ENCODE measurements around the gene PCSK5. TPM values are rescaled to one million over a fixed set of nuclear protein-coding genes. Genes with fewer than 3 reads are reported as not detected.

Gene PCSK5
- total RNA-seq, 2 experiments from 2014 or later = 3.0 to 3.1 TPM

DNA sequence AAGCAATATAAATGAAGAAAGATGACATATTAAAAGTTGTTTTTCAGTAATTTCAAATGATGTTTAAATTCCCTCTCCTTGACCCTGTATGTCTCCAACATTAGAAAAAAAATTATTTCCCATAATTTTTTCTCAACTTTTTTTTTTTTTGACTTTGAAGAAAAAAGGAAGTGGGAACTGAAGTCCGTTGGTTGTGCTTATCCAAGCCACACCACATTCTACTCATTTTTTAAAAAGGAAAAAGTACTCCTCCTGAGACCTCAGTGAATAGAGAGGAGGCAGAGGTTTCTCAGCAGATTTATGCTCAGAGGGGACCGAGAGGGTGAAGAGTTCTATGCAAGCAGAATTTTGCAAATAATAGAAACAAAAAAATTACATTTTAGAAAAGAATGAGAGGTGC, 123.3 kb downstream of the PCSK5 start:
- ChIA-PET CTCF (interaction anchor here (0.6 kb wide), 1 partner anchor 255 kb away, joined by 4 read pairs; no protein-coding TSS in a partner anchor), POLR2A (no interaction called here)
- H3K36me3 Mint-ChIP-seq (ENCODE audit: low read depth) = no peaks in the 10 kb centered on the region
- H3K27ac Mint-ChIP-seq = no peak overlapping the region
- no peak overlapping the region for H3K4me3 Mint-ChIP-seq
- intact Hi-C loops (cut with DNase I, micrococcal nuclease) = no loop called here
- H3K4me1 Mint-ChIP-seq = peaks cover 37% of the 10 kb centered on the region
- no peaks in the 10 kb centered on the region for H3K9me3 Mint-ChIP-seq (ENCODE audit: low read depth)
- ATAC-seq (no peak), DNase-seq (no peak)
- no peaks in the 10 kb centered on the region for H3K27me3 Mint-ChIP-seq

DNA sequence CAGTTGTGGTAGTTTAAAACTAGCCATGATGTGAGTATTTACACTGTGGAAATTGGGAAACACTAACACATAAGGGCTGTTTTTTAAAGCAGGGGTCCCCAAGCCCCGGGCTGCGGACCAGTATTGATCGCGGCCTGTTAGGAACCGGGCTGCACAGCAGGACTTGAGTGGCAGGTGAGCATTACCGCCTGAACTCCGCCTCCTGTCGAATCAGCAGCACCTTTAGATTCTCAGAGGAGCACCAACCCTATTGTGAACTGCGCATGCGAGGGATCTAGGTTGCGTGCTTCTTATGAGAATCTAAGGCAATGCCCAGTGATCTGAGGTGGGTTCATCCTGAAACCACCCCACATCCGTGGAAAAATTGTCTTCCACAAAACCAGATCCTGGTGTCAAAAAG, 127.8 kb downstream of the PCSK5 start:
- intact Hi-C loops (cut with DNase I, micrococcal nuclease) = no loop called here
- Mint-ChIP-seq H3K36me3 (ENCODE audit: low read depth) (peaks cover 2% of the 10 kb centered on the region), H3K27ac (no peak overlapping the region), H3K9me3 (ENCODE audit: low read depth) (no peaks in the 10 kb centered on the region), H3K4me1 (peaks cover 64% of the 10 kb centered on the region), H3K27me3 (no peaks in the 10 kb centered on the region), H3K4me3 (no peak overlapping the region)
- peak; percentile 21 for DNase-seq
- POLR2A ChIA-PET = no interaction called here
- CTCF ChIA-PET = no interaction called here
- peak; percentile 52 for ATAC-seq

DNA sequence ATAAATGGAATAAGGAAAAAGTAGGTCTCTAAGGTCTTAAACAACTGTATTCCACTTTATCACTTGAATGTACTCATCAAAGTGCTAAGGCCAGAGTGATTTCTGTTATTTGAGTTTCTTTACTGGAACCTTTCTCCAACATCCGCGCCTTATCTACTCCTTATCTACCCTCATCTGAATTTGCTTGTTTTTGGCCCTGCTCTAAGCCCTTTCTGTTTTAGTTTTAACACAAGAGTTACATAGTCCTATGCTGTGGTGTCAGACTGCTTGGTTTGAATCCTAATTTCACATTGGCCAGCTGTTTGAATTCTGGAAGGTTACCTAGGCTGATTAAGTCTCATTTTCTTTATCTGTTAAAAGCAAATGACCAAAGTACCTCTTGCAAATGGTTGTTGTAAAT, 128.3 kb downstream of the PCSK5 start:
- intact Hi-C loops (cut with DNase I, micrococcal nuclease) = no loop called here
- no peaks in the 10 kb centered on the region for H3K9me3 Mint-ChIP-seq (ENCODE audit: low read depth)
- DNase-seq = no peak
- H3K36me3 Mint-ChIP-seq (ENCODE audit: low read depth) = peaks cover 2% of the 10 kb centered on the region
- H3K27ac Mint-ChIP-seq = peak overlapping the region; percentile 15
- POLR2A ChIA-PET = no interaction called here
- CTCF ChIA-PET = no interaction called here
- peak overlapping the region; percentile 2 for H3K4me3 Mint-ChIP-seq
- peak; percentile 56 for ATAC-seq
- peaks cover 69% of the 10 kb centered on the region for H3K4me1 Mint-ChIP-seq
- H3K27me3 Mint-ChIP-seq = no peaks in the 10 kb centered on the region

DNA sequence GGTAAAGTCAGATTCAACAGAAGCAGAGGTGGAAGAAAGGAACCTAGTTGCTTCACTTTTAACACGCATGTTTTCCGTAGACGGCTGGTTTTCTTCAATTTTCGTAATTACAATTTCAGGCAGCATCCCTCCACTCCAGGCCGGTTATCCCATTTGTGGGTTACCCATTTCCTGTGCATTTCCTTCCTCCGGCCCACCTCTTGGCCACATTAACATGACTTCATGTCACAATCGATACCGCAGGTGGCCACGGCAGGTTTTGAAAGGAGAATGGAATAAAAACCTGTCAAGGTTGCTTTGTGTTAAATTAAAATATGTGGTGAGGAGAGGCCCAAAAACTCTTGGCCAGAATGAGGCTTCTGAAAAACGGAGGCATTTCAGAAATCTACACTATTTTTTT, 130.2 kb downstream of the PCSK5 start:
- H3K27ac Mint-ChIP-seq = peak overlapping the region; percentile 68
- peaks cover 86% of the 10 kb centered on the region for H3K4me1 Mint-ChIP-seq
- H3K4me3 Mint-ChIP-seq = peak overlapping the region; percentile 27
- no peak for ATAC-seq
- H3K27me3 Mint-ChIP-seq = no peaks in the 10 kb centered on the region
- H3K36me3 Mint-ChIP-seq (ENCODE audit: low read depth) = peaks cover 2% of the 10 kb centered on the region
- CTCF ChIA-PET = no interaction called here
- no peak for DNase-seq
- H3K9me3 Mint-ChIP-seq (ENCODE audit: low read depth) = no peaks in the 10 kb centered on the region
- POLR2A ChIA-PET = no interaction called here
- intact Hi-C loops (cut with DNase I, micrococcal nuclease) = loop anchor here (5.0 to 10.0 kb wide), 3 partner anchors 128 to 996 kb away; partner anchors contain the start of genes CARNMT1 (in 1 of the 2) and PCSK5 (in 1 of the 2)

DNA sequence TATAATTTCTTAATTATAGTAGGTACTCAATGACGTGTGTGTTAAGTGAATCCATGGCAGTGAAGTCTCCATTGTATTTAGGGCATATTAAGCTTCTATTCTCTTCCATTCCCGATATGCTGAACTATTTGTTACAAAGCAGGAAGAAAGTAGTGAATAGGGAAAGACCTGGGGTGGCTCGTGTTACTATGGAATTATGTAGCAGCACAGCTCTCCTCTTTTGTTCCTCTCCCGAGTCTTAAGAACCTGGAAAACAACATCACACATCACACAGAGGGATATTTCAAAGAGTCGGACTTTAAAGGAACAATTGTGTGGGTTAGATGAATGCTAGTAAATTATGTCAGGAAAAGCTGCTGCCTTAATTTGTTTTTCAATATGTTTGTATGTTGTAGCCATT, 131.8 kb downstream of the PCSK5 start:
- Mint-ChIP-seq H3K36me3 (ENCODE audit: low read depth) (peaks cover 3% of the 10 kb centered on the region), H3K4me3 (no peak overlapping the region), H3K9me3 (ENCODE audit: low read depth) (no peaks in the 10 kb centered on the region), H3K27me3 (no peaks in the 10 kb centered on the region), H3K27ac (no peak overlapping the region), H3K4me1 (peaks cover 91% of the 10 kb centered on the region)
- POLR2A ChIA-PET = no interaction called here
- intact Hi-C loops (cut with DNase I, micrococcal nuclease) = loop anchor here (5.0 to 10.0 kb wide), 3 partner anchors 130 to 998 kb away; partner anchors contain the start of genes CARNMT1 (in 1 of the 2) and PCSK5 (in 1 of the 2)
- CTCF ChIA-PET = interaction anchor here (1.0 to 1.2 kb wide), 4 partner anchors 11 to 20 kb away, joined by 3 to 4 read pairs (median 4); no protein-coding TSS in a partner anchor
- DNase-seq = no peak
- ATAC-seq = no peak

DNA sequence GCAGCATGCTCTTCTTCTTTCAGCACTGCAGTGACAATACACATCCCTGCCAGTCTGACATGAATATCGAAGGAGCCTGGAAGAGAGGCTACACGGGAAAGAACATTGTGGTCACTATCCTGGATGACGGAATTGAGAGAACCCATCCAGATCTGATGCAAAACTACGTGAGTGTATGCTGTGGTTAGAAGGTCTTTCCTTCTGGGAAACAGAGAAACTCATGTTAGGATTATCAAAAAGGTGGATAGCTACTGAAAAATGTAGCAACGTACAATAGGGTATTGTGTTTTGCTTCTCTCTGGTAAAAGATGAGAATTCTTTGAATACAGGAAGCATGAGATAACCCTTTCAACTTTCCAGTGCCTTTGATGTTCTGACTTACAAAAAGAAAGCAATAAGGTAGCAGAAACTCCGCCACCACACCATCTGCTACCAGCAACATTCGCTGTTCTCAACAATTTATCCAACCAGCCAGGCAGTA, 133.3 kb downstream of the PCSK5 start:
- intact Hi-C loops (cut with DNase I, micrococcal nuclease) = loop anchor here (1.0 to 10.0 kb wide), 5 partner anchors 31 to 999 kb away; partner anchors contain the start of genes CARNMT1 (in 1 of the 2) and PCSK5 (in 1 of the 2)
- DNase-seq (peak; percentile 63), ATAC-seq (peak; percentile 83)
- ChIA-PET CTCF (no interaction called here), POLR2A (no interaction called here)
- H3K27ac Mint-ChIP-seq = peak overlapping the region; percentile 88
- peaks cover 89% of the 10 kb centered on the region for H3K4me1 Mint-ChIP-seq
- H3K36me3 Mint-ChIP-seq (ENCODE audit: low read depth) = peaks cover 6% of the 10 kb centered on the region
- peak overlapping the region; percentile 56 for H3K4me3 Mint-ChIP-seq
- H3K9me3 Mint-ChIP-seq (ENCODE audit: low read depth) = no peaks in the 10 kb centered on the region
- no peaks in the 10 kb centered on the region for H3K27me3 Mint-ChIP-seq

DNA sequence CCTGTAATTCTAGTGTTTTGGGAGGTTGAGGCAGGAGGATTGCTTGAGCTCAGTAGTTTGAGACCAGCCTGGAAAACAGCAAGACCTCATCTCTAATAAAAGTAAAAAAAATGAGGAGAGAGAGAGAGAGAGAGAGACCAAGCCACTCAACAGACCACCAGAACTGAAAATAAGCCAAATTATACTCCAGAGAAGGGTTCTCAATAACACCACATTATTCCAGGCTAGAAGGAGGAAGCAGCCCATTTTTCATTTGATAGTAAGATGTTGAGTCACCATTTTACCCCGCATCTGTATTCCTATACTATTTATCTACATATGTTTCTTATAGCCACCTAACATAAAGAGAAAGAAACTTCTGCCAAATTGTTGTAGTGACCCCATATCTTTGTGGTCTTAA, 134.8 kb downstream of the PCSK5 start:
- CTCF ChIA-PET = no interaction called here
- H3K27me3 Mint-ChIP-seq = no peaks in the 10 kb centered on the region
- no peaks in the 10 kb centered on the region for H3K9me3 Mint-ChIP-seq (ENCODE audit: low read depth)
- no peak overlapping the region for H3K4me3 Mint-ChIP-seq
- no peak for ATAC-seq
- POLR2A ChIA-PET = no interaction called here
- peaks cover 80% of the 10 kb centered on the region for H3K4me1 Mint-ChIP-seq
- no peak overlapping the region for H3K27ac Mint-ChIP-seq
- DNase-seq = no peak
- intact Hi-C loops (cut with DNase I, micrococcal nuclease) = loop anchor here in 1 of 2 experiments (2.0 to 10.0 kb wide), 4 partner anchors 32 to 1000 kb away; partner anchors contain the start of gene CARNMT1
- peaks cover 10% of the 10 kb centered on the region for H3K36me3 Mint-ChIP-seq (ENCODE audit: low read depth)

DNA sequence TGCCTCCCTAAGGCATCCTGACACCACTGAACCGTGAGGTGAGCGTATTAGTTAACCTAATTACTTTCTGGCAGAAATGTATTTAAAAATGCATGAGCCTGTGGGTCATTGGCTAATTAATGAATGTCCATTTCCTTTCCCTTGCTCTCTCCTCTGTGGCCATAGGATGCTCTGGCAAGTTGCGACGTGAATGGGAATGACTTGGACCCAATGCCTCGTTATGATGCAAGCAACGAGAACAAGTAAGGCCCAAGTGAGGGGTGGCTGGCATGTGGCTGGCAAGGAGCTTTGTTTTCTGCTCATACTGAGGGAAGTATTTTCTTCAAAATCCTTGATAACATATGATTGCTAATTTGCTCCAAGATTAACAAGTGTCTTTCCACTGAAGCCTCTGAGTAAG, 136.3 kb downstream of the PCSK5 start:
- no peak overlapping the region for H3K4me3 Mint-ChIP-seq
- peaks cover 11% of the 10 kb centered on the region for H3K36me3 Mint-ChIP-seq (ENCODE audit: low read depth)
- no peaks in the 10 kb centered on the region for H3K9me3 Mint-ChIP-seq (ENCODE audit: low read depth)
- POLR2A ChIA-PET = no interaction called here
- H3K4me1 Mint-ChIP-seq = peaks cover 66% of the 10 kb centered on the region
- ATAC-seq = no peak
- DNase-seq = no peak
- intact Hi-C loops (cut with DNase I, micrococcal nuclease) = loop anchor here in 1 of 2 experiments (5.0 to 10.0 kb wide), 3 partner anchors 91 to 1002 kb away; partner anchors contain the start of gene CARNMT1
- CTCF ChIA-PET = no interaction called here
- H3K27me3 Mint-ChIP-seq = no peaks in the 10 kb centered on the region
- no peak overlapping the region for H3K27ac Mint-ChIP-seq

DNA sequence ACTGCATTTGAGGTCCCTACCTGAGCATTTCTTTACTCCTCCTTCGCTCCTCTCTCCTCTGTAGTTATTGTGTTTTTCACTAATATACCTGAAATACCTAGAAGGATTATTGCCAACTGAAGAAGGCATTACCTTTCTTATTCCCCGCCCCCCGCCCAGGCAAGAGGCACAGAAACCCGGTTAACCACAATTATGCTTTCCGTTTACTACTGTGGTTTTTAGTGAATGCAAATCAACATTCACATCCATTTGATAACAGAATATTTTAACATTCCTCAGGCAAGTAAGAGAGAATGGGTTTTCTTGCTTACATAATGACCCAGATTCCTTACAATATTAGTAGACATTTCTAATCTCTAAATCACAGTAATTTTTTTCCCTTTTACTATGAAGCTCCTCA, 136.9 kb downstream of the PCSK5 start:
- Mint-ChIP-seq H3K27me3 (no peaks in the 10 kb centered on the region), H3K9me3 (ENCODE audit: low read depth) (no peaks in the 10 kb centered on the region), H3K36me3 (ENCODE audit: low read depth) (peaks cover 11% of the 10 kb centered on the region), H3K27ac (peak overlapping the region; percentile 35), H3K4me3 (peak overlapping the region; percentile 38), H3K4me1 (peaks cover 66% of the 10 kb centered on the region)
- POLR2A ChIA-PET = no interaction called here
- CTCF ChIA-PET = no interaction called here
- DNase-seq = no peak
- intact Hi-C loops (cut with DNase I, micrococcal nuclease) = loop anchor here in 1 of 2 experiments (5.0 to 10.0 kb wide), 3 partner anchors 90 to 1003 kb away; partner anchors contain the start of gene CARNMT1
- ATAC-seq = no peak

DNA sequence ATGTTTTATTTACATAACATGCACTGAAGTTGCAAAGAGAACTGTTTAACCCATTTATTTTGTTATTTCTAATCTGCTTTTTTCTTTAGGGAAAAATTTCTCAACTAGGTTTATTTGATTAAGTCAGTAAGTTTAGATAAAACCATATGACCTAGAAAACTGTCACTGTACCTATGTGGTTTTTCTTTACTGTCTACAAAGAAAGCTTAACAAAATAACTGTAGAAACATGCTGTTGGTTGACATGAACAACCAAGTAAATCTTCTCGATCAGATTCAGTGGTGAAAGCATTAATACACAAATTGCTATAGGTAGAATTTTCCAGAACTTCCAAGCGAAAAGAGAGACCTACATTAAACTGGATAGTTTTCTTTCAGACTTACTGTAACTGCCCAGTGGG, 137.4 kb downstream of the PCSK5 start:
- DNase-seq = no peak
- Mint-ChIP-seq H3K27ac (no peak overlapping the region), H3K9me3 (ENCODE audit: low read depth) (no peaks in the 10 kb centered on the region), H3K4me1 (peaks cover 66% of the 10 kb centered on the region), H3K36me3 (ENCODE audit: low read depth) (peaks cover 11% of the 10 kb centered on the region), H3K27me3 (no peaks in the 10 kb centered on the region), H3K4me3 (no peak overlapping the region)
- intact Hi-C loops (cut with DNase I, micrococcal nuclease) = loop anchor here in 1 of 2 experiments (5.0 to 10.0 kb wide), 3 partner anchors 89 to 1003 kb away; partner anchors contain the start of gene CARNMT1
- no peak for ATAC-seq
- ChIA-PET CTCF (no interaction called here), POLR2A (no interaction called here)

DNA sequence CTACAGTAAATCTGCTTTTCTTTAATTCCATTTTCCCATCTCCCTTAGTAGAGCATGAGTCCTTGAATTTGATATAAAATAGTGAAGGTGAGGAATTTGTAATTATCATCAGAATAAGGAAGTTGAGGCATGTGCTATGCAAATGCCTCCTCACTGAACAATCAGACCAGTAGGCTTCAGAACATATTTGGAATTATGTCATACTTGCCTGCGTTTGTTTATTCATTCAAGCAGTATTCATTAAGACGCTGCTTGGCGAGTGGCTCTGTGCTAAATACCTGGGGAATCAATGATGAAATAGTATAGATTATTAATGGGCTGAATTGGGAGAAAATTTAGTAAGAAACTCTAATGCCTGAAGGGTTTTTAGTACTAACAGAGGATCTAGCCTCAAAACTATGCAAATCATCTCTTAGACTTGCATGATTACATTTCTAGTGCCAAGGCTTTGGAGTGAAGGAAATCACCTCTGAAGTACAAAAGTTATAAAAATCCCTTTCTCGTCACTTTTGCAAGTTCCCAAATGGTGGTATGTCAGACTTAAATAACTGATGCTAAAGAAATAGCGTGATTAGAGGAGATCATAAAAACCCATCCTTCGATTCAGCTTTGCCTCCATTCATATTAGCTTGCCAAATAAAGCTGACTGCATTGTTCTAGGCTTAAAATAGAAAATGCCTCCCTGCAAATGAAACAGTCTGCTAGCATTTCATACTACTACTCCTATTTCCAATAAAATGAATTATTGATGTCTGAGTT, 141.7 kb downstream of the PCSK5 start:
- POLR2A ChIA-PET = no interaction called here
- peaks cover 14% of the 10 kb centered on the region for H3K36me3 Mint-ChIP-seq (ENCODE audit: low read depth)

More for the DNA sequence above, 141.7 kb downstream of the PCSK5 start:
- CTCF ChIA-PET = no interaction called here
- no peaks in the 10 kb centered on the region for H3K27me3 Mint-ChIP-seq
- no peaks in the 10 kb centered on the region for H3K9me3 Mint-ChIP-seq (ENCODE audit: low read depth)
- intact Hi-C loops (cut with DNase I, micrococcal nuclease) = no loop called here
- peaks cover 41% of the 10 kb centered on the region for H3K4me1 Mint-ChIP-seq
- peak overlapping the region; percentile 56 for H3K27ac Mint-ChIP-seq
- peak overlapping the region; percentile 33 for H3K4me3 Mint-ChIP-seq
- DNase-seq (no peak), ATAC-seq (no peak)

Data from activated CD4-positive, alpha-beta T cell treated with anti-CD3 and anti-CD28 coated beads for 36 hours (primary cell).